ENCODE results near the gene HSBP1L1. TPM values are rescaled to one million over a fixed set of nuclear protein-coding genes. Genes with fewer than 3 reads are reported as not detected.

HSBP1L1 gene
- total RNA-seq, 4 donors from 2014 or later = 6.6 to 21.3 (median 15.0) TPM

- no peak for DNase-seq
- no peak overlapping the region for H3K27ac ChIP-seq
These were observed 18.8 kb downstream of the HSBP1L1 start for GRCh38 chr18:79983253-79983652.

DNA sequence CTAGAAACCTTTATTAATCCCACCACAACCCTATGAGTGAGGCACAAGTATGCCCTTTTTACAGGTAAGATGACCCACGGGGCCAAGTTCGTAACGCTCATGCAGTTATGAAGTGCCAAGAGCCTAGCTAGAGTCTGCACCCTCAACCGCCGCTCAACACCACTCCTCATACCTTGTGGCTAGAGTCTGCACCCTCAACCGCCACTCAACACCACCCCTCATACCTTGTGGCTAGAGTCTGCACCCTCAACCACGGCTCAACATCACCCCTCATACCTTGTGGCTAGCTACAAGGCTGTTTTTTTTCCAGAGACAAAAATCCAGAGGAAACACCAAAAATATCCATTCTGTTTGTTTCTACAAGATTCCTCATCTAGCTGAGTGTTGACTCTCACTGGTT is 19.4 kb downstream of the HSBP1L1 start:
- H3K4me1 ChIP-seq = no peaks in the 10 kb centered on the region
- intact Hi-C loops (cut with DNase I; ENCODE audit: low total_unique reads) = no loop called here
- DNase-seq = no peak

More at GRCh38 chr18:79983253-79983652, 18.8 kb downstream of the HSBP1L1 start:
- Histone ChIP-seq H3K36me3 (no peaks in the 10 kb centered on the region), H3K9me3 (no peaks in the 10 kb centered on the region), H3K27me3 (no peaks in the 10 kb centered on the region), H3K4me1 (no peaks in the 10 kb centered on the region), H3K4me3 (no peak overlapping the region)
- intact Hi-C loops (cut with DNase I; ENCODE audit: low total_unique reads) = no loop called here
- no peak for TF ChIP-seq POLR2A (IDR thresholded peaks at IDR 0.05)
- no peak for TF ChIP-seq CTCF (IDR thresholded peaks at IDR 0.05)

DNA sequence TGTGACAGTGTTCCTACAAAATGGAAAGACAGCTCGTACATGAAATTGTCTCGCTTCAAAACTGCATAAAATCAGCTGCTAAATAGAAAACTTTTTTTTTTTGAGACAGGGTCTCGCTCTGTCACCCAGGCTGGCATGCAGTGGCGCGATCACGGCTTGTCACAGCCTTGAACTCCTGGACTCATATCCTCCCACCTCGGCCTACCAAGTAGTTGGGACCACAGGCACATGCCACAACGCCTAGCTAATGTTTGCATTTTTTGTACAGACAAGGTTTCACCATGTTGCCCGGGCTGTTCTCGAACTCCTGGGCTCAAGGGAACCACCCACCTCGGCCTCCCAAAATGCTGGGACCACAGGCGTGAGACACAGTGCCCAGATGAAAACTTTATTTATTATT is 20.7 kb downstream of the HSBP1L1 start:
- Histone ChIP-seq H3K27ac (no peak overlapping the region), H3K4me1 (no peaks in the 10 kb centered on the region), H3K4me3 (no peak overlapping the region), H3K27me3 (no peaks in the 10 kb centered on the region), H3K36me3 (no peaks in the 10 kb centered on the region), H3K9me3 (no peaks in the 10 kb centered on the region)
- no peak for DNase-seq
- TF ChIP-seq POLR2A (IDR thresholded peaks at IDR 0.05) (no peak), CTCF (IDR thresholded peaks at IDR 0.05) (no peak)
- intact Hi-C loops (cut with DNase I; ENCODE audit: low total_unique reads) = no loop called here

More for the DNA sequence above, 19.4 kb downstream of the HSBP1L1 start:
- no peak overlapping the region for H3K4me3 ChIP-seq
- no peak overlapping the region for H3K27ac ChIP-seq
- no peaks in the 10 kb centered on the region for H3K36me3 ChIP-seq
- no peaks in the 10 kb centered on the region for H3K27me3 ChIP-seq
- no peaks in the 10 kb centered on the region for H3K9me3 ChIP-seq
- TF ChIP-seq POLR2A (IDR thresholded peaks at IDR 0.05) = no peak
- TF ChIP-seq CTCF (IDR thresholded peaks at IDR 0.05) = no peak

DNA sequence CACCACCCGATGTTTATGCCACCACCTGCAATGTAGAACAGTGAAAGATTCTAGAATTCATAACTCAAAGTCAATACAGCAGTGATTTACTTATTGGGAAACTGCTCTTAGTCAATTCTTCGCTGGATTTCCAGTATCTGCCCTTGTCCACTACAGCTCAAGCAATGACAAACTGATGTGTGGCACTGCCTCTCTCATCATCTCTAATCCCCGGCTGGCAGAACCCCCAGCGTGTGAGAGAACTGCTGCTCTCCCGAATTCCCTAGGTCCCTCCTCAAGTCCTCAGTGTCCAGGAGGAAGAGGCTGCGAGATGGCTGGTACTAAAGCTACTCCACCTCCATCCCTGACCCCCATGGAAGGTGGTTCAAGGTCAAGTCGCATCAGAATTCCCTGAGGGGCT is 22.3 kb downstream of the HSBP1L1 start:
- Histone ChIP-seq H3K4me1 (no peaks in the 10 kb centered on the region), H3K27me3 (no peaks in the 10 kb centered on the region), H3K4me3 (no peak overlapping the region), H3K36me3 (no peaks in the 10 kb centered on the region), H3K9me3 (no peaks in the 10 kb centered on the region), H3K27ac (no peak overlapping the region)
- no peak for TF ChIP-seq POLR2A (IDR thresholded peaks at IDR 0.05)
- no peak for TF ChIP-seq CTCF (IDR thresholded peaks at IDR 0.05)
- intact Hi-C loops (cut with DNase I; ENCODE audit: low total_unique reads) = no loop called here
- DNase-seq = no peak

- H3K36me3 ChIP-seq = no peaks in the 10 kb centered on the region
- H3K27ac ChIP-seq = peak overlapping the region; percentile 84 to 94
- peak overlapping the region; percentile 76 to 97 for H3K4me3 ChIP-seq
- intact Hi-C loops (cut with DNase I; ENCODE audit: low total_unique reads) = no loop called here
- H3K27me3 ChIP-seq = no peaks in the 10 kb centered on the region
- H3K4me1 ChIP-seq = no peaks in the 10 kb centered on the region
- no peak for DNase-seq
- no peak for TF ChIP-seq CTCF (IDR thresholded peaks at IDR 0.05)
- TF ChIP-seq POLR2A (IDR thresholded peaks at IDR 0.05) = no peak
- no peaks in the 10 kb centered on the region for H3K9me3 ChIP-seq
These were observed 23.1 kb downstream of the HSBP1L1 start for GRCh38 chr18:79987566-79987965.
